Loucy (cell line): ENCODE data around the gene CAMK1D.

ENCODE experiments used
- EZH2phosphoT487 ChIP-seq: fragments of 200-600 bp; IDR thresholded peaks from 2 replicates; pipeline ENCODE4 v1.6.1; 2018; ENCODE audit warnings: antibody characterized with exemption, mild to moderate bottlenecking, moderate library complexity, borderline replicate concordance
- TF ChIP-seq, protein P1 (sequence below): fragments of 200-600 bp; sonication (generic); conservative IDR thresholded peaks from 2 replicates; pipeline ENCODE4 v1.5.1; 2014; ENCODE audit warnings: mild to moderate bottlenecking, antibody characterized with exemption, low read length

DNA sequence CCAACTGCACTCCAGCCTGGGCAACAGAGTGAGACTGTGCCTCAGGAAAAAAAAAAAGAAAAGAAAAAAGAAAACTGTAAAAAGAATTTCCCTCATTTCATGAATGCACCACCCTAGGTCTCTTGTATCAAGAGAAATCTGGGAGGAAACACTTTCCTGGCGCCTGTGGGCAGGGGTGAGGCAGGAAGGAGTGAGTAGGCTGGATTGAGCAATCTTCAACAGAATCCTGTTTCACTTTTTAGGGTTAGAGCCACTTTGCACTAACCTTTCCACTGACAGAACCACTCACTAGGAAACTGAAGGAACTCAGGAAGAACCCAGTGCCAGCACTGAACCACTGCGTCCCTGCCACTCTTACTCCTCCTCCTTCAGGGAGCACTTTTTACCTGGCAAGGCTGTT is 370.0 kb downstream of the CAMK1D start:
- TF ChIP-seq, protein P1, sequence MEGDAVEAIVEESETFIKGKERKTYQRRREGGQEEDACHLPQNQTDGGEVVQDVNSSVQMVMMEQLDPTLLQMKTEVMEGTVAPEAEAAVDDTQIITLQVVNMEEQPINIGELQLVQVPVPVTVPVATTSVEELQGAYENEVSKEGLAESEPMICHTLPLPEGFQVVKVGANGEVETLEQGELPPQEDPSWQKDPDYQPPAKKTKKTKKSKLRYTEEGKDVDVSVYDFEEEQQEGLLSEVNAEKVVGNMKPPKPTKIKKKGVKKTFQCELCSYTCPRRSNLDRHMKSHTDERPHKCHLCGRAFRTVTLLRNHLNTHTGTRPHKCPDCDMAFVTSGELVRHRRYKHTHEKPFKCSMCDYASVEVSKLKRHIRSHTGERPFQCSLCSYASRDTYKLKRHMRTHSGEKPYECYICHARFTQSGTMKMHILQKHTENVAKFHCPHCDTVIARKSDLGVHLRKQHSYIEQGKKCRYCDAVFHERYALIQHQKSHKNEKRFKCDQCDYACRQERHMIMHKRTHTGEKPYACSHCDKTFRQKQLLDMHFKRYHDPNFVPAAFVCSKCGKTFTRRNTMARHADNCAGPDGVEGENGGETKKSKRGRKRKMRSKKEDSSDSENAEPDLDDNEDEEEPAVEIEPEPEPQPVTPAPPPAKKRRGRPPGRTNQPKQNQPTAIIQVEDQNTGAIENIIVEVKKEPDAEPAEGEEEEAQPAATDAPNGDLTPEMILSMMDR, result no peak
- TF ChIP-seq EZH2phosphoT487, result no peak
